GM21529 (cell line): ENCODE measurements around the gene EMC10.
"Not testable (repeated sequence)": the region's sequence is repeated elsewhere in the genome, so short reads cannot be mapped to it uniquely, and the experiment has no call there.

Source experiments
- ATAC-seq: cut with Tn5 transposase; IDR thresholded peaks from one replicate; pipeline ENCODE4 v1.9.1; 2021; ENCODE audit not compliant: unreplicated experiment

EMC10 gene

DNA sequence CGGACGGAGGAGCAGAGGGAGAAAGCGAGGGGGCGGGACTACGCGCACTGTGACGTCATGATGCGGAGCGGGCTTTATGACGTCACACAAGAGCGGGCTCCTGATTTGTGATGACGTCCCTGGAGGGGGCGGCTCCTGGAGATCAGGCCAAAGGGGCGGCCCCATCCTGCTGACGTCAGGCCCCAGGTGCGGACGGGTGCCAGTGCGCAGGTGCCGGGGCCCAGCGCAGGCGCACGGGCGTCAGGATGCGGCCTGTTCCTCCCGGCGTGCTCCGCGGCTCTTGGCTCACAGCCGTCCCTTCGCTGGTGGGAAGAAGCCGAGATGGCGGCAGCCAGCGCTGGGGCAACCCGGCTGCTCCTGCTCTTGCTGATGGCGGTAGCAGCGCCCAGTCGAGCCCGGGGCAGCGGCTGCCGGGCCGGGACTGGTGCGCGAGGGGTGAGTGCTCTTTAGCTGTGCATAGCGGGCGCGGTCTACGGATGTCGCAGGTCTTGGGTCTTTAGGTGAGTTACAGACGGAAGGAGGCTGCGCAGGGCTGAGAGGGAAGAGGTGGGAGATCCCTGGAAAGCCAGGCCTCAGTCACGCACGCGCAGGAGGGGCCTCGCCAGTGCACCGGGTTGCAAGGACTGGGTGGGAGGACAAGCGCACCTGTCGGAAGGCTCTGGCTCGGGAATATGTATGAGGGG is at the start of gene EMC10, which contains the start of gene GARIN5A:
EMC10 (plus strand) TSS at position 284 of the 683 bp plus-strand sequence; CDS start at position 322, 38 bp downstream.
GARIN5A (minus strand) TSS at position 625 of the 683 bp plus-strand sequence; CDS start at position 165, 460 bp downstream.
- ATAC-seq, result peak; percentile 71

DNA sequence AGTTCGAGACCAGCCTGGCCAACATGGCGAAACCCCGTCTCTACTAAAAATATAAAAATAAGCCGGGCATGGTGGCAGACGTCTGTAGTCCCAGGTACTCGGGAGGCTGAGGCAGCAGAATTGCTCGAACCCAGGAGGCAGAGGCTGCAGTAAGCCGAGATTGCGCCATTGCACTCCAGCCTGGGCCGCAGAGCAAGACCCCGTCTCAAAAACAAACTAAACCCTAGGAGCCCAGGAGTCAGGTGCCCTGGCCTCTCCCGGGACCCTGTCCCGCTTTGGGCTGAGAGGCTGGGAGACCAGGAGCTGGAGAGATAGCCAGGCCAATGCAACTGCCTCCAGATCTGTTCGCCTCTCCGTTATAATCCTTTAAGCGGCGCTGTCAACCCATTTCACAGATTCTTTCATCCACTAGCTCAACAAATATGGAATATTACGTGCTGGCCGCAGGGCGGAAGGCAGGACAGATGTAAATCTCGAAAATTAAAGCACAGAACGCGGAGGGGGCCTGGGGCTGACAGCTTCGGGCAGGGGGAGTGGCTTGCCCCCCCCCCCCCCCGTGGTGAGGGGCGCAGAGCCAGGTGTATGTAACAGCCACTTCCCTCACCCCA is 48.9 kb upstream of the EMC10 start:
- ATAC-seq, result no peak

DNA sequence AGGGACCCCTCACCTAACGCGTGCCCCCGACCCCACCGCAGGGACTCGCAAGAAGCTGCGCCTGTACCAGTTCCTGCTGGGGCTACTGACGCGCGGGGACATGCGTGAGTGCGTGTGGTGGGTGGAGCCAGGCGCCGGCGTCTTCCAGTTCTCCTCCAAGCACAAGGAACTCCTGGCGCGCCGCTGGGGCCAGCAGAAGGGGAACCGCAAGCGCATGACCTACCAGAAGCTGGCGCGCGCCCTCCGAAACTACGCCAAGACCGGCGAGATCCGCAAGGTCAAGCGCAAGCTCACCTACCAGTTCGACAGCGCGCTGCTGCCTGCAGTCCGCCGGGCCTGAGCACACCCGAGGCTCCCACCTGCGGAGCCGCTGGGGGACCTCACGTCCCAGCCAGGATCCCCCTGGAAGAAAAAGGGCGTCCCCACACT is 48.3 kb upstream of the EMC10 start:
- no peak for ATAC-seq

GRCh38 chr19:50428772-50429463 is 47.4 kb upstream of the EMC10 start:
- ATAC-seq, result no peak

GRCh38 chr19:50430888-50431342 is 45.4 kb upstream of the EMC10 start:
- no peak for ATAC-seq

GRCh38 chr19:50431343-50432220 is 44.7 kb upstream of the EMC10 start:
- peak; percentile 62 for ATAC-seq

DNA sequence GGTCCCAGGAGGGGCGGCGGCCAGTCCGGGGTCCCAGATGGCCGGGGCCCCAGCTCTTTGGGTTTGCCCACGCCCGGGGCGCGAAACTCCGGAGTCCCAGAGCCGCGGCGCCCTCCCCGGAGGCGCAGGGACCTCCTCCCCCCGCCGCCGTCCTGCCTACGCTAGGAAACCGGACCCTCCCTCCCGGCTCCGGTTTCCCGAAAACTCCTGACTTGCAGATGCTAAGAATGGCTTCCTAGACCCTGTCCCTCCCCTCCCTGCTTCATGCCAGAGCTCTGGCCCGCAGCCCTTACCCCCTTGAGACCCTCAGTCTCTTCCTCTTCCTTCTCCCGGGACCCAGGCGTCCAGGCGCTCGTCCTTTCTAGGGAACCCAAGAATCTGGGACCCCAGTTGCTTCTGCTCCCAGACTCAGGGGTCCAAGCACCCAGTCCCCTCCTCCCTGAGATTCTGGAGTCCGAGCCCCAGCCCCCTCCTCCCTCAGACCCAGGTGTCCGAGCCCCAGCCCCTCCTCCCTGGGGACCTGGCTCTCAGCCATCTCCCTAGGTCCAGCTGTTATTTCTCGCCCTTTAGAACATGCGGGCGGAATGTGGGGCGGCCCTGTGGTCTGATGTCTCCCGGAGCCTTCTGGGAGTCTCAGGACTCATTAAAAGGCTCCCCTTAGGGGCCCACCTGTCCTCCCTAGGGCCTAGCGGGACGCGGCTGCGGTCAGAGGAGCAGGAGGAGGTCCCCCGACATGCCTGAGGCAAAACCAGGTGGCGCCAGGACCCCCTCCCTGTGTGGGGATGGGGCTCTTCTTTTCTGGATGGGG is 43.9 kb upstream of the EMC10 start, which contains the start of gene MYBPC2:
MYBPC2 (plus strand) TSS at position 672 of the 808 bp plus-strand sequence; CDS start at position 734, 62 bp downstream.
- ATAC-seq, result no peak

DNA sequence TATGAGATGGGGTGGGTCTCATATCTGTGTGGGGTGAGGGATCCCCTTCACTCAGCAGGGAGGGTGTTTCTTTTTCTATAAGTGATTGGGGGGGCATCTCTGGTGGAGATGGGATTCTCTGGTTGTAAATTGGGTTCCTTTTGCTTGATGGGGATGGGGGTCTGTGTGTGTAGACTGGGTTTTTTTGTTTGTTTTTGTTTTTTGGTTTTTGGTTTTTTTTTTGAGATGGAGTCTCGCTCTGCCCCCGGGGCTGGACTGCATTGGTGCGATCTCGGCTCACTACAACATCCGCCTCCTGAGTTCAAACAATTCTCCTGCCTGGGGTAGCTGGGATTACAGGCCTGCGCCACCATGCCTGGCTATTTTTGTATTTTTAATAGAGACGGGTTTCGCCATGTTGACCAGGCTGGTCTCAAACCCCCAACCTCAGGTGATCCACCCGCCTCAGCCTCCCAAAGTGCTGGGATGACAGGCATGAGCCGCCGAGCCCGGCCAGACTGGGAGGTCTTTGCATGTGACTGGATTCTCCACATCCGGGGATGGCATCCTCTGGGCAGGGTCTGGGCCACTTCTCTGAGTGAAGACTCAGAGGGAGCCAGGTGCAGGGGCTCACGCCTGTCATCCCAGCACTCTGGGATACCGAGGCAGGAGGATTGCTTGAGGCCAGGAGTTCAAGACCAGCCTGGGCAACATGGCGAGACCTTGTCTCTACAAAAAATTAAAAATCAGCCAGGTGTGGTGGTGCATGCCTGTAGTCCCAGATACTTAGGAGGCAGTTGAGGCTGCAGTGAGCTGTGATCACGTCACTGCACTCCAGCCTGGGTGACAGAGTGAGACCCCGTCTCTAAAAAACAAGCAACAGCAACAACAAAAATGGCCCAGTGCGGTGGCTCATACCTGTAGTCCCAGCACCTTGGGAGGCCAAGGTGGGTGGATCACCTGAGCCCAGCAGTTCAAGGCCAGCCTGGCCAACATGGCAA is 42.8 kb upstream of the EMC10 start:
- no peak for ATAC-seq

DNA sequence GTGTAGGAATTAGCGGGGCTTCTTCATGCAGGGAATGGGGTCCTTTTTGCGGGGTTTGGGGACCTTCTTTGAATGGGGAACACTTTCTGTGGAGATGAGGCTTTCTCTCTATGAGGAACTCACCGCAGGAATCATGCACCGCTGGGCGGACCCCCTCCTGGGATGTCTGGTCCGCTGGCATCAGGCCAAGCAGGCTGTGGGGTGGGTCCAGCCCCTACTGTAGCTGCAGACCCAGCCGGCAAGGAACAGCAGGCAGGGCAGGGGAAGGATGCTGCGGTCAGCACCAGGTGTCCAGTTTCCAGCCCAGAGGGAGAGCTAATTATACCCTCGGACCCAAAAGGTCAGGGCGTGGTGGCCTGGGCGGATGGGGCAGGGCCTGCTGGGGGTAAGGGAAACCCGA is 41.8 kb upstream of the EMC10 start:
- no peak for ATAC-seq

GRCh38 chr19:50435221-50435620 is 41.1 kb upstream of the EMC10 start:
- no peak for ATAC-seq

DNA sequence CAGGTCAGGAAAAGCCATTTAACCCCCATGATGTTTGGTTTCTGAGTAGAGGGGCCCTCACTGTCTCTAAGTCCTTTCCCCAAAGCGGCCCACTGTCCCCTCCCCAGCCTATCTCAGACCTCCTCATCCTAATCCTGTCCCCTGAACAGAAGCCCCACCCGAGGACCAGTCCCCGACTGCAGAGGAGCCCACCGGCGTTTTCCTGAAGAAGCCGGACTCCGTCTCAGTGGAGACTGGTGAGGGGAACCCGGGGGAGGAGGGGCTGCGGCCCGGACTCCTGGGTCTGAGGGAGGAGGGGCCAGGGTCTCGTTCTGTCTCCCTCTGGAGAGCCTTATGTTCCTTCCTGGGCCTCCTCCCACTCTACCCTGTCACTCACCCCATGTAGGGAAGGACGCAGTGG is 40.7 kb upstream of the EMC10 start:
- no peak for ATAC-seq

GRCh38 chr19:50437862-50438449 is 38.4 kb upstream of the EMC10 start:
- ATAC-seq, result no peak

GRCh38 chr19:50439130-50439529 is 37.2 kb upstream of the EMC10 start:
- not testable (repeated sequence) for ATAC-seq

- no peak for ATAC-seq
Observed at GRCh38 chr19:50444059-50444458, 32.2 kb upstream of the EMC10 start.

DNA sequence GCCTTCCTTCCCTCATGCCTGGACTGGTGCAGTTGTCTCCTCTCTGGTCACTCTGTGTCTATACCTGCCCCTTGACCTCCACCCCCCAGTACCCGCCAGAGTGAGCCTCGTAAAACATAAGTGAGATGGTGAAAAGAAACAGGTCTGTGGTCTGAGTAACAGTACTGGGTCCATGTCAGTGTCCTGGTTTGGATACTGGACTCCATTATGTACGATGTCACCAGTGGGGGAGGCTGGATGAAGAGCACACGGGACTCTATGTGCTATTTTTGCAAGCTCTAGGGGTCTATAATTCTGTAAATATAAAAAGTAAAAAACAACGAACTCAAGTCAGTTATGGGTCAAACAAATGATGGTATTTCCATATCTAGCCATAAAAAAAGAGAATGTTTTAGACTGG is 29.3 kb upstream of the EMC10 start:
- ATAC-seq, result no peak

- no peak for ATAC-seq
Observed at GRCh38 chr19:50447750-50448149, 28.6 kb upstream of the EMC10 start.

GRCh38 chr19:50449236-50449899 is 26.9 kb upstream of the EMC10 start:
- no peak for ATAC-seq
